Loucy (cell line): ENCODE results near the gene NIPAL3.

Experiments
- H2AFZ ChIP-seq: fragments of 200-600 bp; sonication (generic); 2 replicates; pipeline ENCODE4 v1.6.0; 2016; ENCODE audit warnings: antibody characterized with exemption, mild to moderate bottlenecking, low read length, moderate library complexity
- H3F3A ChIP-seq: fragments of 200-600 bp; 2 replicates; pipeline ENCODE4 v1.6.0; 2016; ENCODE audit warnings: antibody characterized with exemption, low read depth, mild to moderate bottlenecking
- H3K27me3 ChIP-seq: fragments of 200-600 bp; sonication (generic); 2 replicates; pipeline ENCODE4 v1.6.1; 2014; ENCODE audit warnings: low read length, mild to moderate bottlenecking; ENCODE audit not compliant: insufficient read depth, poor library complexity, severe bottlenecking
- H3K36me3 ChIP-seq: fragments of 200-600 bp; sonication (generic); 2 replicates; pipeline ENCODE4 v1.6.1; 2016; ENCODE audit warnings: low read length; ENCODE audit not compliant: insufficient read depth
- H3K4me1 ChIP-seq: fragments of 200-600 bp; sonication (generic); 2 replicates; pipeline ENCODE4 v1.5.1; 2014; ENCODE audit warnings: low read length, mild to moderate bottlenecking; ENCODE audit not compliant: insufficient read depth, poor library complexity, severe bottlenecking
- H3K4me2 ChIP-seq: fragments of 200-600 bp; sonication (generic); 2 replicates; pipeline ENCODE4 v1.6.0; 2014; ENCODE audit warnings: antibody characterized with exemption, low read length, low read depth, mild to moderate bottlenecking; ENCODE audit not compliant: poor library complexity, severe bottlenecking
- H3K4me3 ChIP-seq: fragments of 200-600 bp; sonication (generic); 2 replicates; pipeline ENCODE4 v1.5.1; 2014; ENCODE audit warnings: low read length, mild to moderate bottlenecking, mixed read lengths; ENCODE audit not compliant: poor library complexity, severe bottlenecking
- H3K79me2 ChIP-seq: fragments of 200-600 bp; sonication (generic); 2 replicates; pipeline ENCODE4 v1.6.1; 2014; ENCODE audit warnings: low read length; ENCODE audit not compliant: insufficient read depth
- H3K9ac ChIP-seq: fragments of 200-600 bp; sonication (generic); 2 replicates; pipeline ENCODE4 v1.6.0; 2014; ENCODE audit warnings: mild to moderate bottlenecking, low read depth, low read length, moderate library complexity; ENCODE audit not compliant: poor library complexity, severe bottlenecking
- H3K9me2 ChIP-seq: fragments of 200-600 bp; sonication (generic); replicated peaks from 2 replicates; pipeline ENCODE4 v1.6.1; 2016; ENCODE audit warnings: low read depth, low read length, mixed read lengths
- H3K9me3 ChIP-seq: fragments of 200-600 bp; sonication (generic); 2 replicates; pipeline ENCODE4 v1.6.1; 2014; ENCODE audit warnings: mild to moderate bottlenecking, antibody characterized with exemption, low read length, low read depth; ENCODE audit not compliant: insufficient read depth
- H4K20me1 ChIP-seq: fragments of 200-600 bp; sonication (generic); 2 replicates; pipeline ENCODE4 v1.6.0; 2014; ENCODE audit warnings: antibody characterized with exemption, low read length, mild to moderate bottlenecking; ENCODE audit not compliant: insufficient read depth, poor library complexity, severe bottlenecking
- EZH2phosphoT487 ChIP-seq: fragments of 200-600 bp; IDR thresholded peaks from 2 replicates; pipeline ENCODE4 v1.6.1; 2018; ENCODE audit warnings: antibody characterized with exemption, mild to moderate bottlenecking, moderate library complexity, borderline replicate concordance
- TF ChIP-seq, protein P1 (sequence below): fragments of 200-600 bp; sonication (generic); conservative IDR thresholded peaks from 2 replicates; pipeline ENCODE4 v1.5.1; 2014; ENCODE audit warnings: mild to moderate bottlenecking, antibody characterized with exemption, low read length

NIPAL3 gene

GRCh38 chr1:24426744-24427544 lies 11.3 kb downstream of the NIPAL3 start:
- Histone ChIP-seq H3F3A (no peaks in the 10 kb centered on the region), H4K20me1 (no peaks in the 10 kb centered on the region), H3K4me2 (no peak overlapping the region), H3K4me1 (no peaks in the 10 kb centered on the region), H3K9me2 (no peaks in the 10 kb centered on the region), H3K4me3 (no peak overlapping the region), H3K79me2 (no peaks in the 10 kb centered on the region), H3K9ac (no peak overlapping the region), H3K27me3 (no peaks in the 10 kb centered on the region), H3K9me3 (no peaks in the 10 kb centered on the region), H2AFZ (no peak overlapping the region), H3K36me3 (no peaks in the 10 kb centered on the region; the same call in 1 of the 2 replicates)
- no peak for TF ChIP-seq EZH2phosphoT487
- TF ChIP-seq, protein P1, sequence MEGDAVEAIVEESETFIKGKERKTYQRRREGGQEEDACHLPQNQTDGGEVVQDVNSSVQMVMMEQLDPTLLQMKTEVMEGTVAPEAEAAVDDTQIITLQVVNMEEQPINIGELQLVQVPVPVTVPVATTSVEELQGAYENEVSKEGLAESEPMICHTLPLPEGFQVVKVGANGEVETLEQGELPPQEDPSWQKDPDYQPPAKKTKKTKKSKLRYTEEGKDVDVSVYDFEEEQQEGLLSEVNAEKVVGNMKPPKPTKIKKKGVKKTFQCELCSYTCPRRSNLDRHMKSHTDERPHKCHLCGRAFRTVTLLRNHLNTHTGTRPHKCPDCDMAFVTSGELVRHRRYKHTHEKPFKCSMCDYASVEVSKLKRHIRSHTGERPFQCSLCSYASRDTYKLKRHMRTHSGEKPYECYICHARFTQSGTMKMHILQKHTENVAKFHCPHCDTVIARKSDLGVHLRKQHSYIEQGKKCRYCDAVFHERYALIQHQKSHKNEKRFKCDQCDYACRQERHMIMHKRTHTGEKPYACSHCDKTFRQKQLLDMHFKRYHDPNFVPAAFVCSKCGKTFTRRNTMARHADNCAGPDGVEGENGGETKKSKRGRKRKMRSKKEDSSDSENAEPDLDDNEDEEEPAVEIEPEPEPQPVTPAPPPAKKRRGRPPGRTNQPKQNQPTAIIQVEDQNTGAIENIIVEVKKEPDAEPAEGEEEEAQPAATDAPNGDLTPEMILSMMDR: no peak

DNA sequence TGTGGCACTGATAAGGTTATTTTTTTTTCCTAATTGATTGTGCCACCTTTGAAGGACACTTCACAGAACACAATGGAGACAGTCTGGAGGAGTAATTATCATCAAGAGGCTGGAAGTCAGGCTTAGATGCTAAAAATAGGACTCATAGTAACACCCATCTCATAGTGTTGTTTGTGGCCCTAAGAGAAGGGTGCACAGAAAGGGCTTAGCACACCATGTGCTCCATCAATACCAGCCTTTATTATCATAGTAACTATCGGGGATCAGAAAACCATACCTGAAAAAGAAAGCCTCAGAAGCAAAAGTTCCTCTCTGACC lies 11.9 kb downstream of the NIPAL3 start:
- no peaks in the 10 kb centered on the region for H3K9me3 ChIP-seq
- H3K79me2 ChIP-seq: no peaks in the 10 kb centered on the region
- H2AFZ ChIP-seq: no peak overlapping the region
- H3K9ac ChIP-seq: no peak overlapping the region
- H3F3A ChIP-seq: no peaks in the 10 kb centered on the region
- H3K36me3 ChIP-seq: no peaks in the 10 kb centered on the region; the same call in 1 of the 2 replicates
- no peaks in the 10 kb centered on the region for H3K9me2 ChIP-seq
- no peak overlapping the region for H3K4me2 ChIP-seq
- H3K27me3 ChIP-seq: no peaks in the 10 kb centered on the region
- no peak for TF ChIP-seq EZH2phosphoT487
- TF ChIP-seq, protein P1: no peak
- H4K20me1 ChIP-seq: no peaks in the 10 kb centered on the region
- H3K4me3 ChIP-seq: no peak overlapping the region
- no peaks in the 10 kb centered on the region for H3K4me1 ChIP-seq

GRCh38 chr1:24435782-24436365 lies 20.3 kb downstream of the NIPAL3 start:
- no peak overlapping the region for H3K4me3 ChIP-seq
- TF ChIP-seq EZH2phosphoT487: no peak
- TF ChIP-seq, protein P1: no peak
- no peaks in the 10 kb centered on the region for H3K27me3 ChIP-seq
- H4K20me1 ChIP-seq: no peaks in the 10 kb centered on the region
- H3K36me3 ChIP-seq: peaks cover 9% of the 10 kb centered on the region; the same call in 1 of the 2 replicates
- no peaks in the 10 kb centered on the region for H3K9me2 ChIP-seq
- no peaks in the 10 kb centered on the region for H3F3A ChIP-seq
- no peaks in the 10 kb centered on the region for H3K79me2 ChIP-seq
- no peak overlapping the region for H3K4me2 ChIP-seq
- H3K9me3 ChIP-seq: no peaks in the 10 kb centered on the region
- H3K9ac ChIP-seq: no peak overlapping the region
- no peaks in the 10 kb centered on the region for H3K4me1 ChIP-seq
- no peak overlapping the region for H2AFZ ChIP-seq
